ENCODE data around the gene STX12.
A peak's percentile ranks its signal among the peaks of the same experiment; 100 is the strongest.

- no peak; the same call in 1 of the 2 replicates for TF ChIP-seq POLR2A (IDR thresholded peaks at IDR 0.05; ENCODE audit: low read depth, low read length)
- TF ChIP-seq CTCF (conservative IDR thresholded peaks at IDR 0.05; ENCODE audit: low read depth, low read length) = no peak
- TF ChIP-seq CEBPB (IDR thresholded peaks at IDR 0.05; ENCODE audit: low read depth, low read length) = no peak
- TF ChIP-seq BHLHE40 (IDR thresholded peaks at IDR 0.05; ENCODE audit: low read depth, low read length) = peak; percentile 69
Measured at GRCh38 chr1:27726173-27727044, 46.6 kb upstream of the STX12 start.

Measured in IMR-90 (cell line).